HG03460 (cell line): ENCODE results near the gene MAGEA9B.
A peak's percentile ranks its signal among the peaks of the same experiment; 100 is the strongest.
"Not testable (repeated sequence)": the region's sequence is repeated elsewhere in the genome, so short reads cannot be mapped to it uniquely, and the experiment has no call there.

Source experiments
- ATAC-seq: cut with Tn5 transposase; IDR thresholded peaks from one replicate; pipeline ENCODE4 v1.9.1; 2021; ENCODE audit not compliant: unreplicated experiment

Gene MAGEA9B, protein sequence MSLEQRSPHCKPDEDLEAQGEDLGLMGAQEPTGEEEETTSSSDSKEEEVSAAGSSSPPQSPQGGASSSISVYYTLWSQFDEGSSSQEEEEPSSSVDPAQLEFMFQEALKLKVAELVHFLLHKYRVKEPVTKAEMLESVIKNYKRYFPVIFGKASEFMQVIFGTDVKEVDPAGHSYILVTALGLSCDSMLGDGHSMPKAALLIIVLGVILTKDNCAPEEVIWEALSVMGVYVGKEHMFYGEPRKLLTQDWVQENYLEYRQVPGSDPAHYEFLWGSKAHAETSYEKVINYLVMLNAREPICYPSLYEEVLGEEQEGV

DNA sequence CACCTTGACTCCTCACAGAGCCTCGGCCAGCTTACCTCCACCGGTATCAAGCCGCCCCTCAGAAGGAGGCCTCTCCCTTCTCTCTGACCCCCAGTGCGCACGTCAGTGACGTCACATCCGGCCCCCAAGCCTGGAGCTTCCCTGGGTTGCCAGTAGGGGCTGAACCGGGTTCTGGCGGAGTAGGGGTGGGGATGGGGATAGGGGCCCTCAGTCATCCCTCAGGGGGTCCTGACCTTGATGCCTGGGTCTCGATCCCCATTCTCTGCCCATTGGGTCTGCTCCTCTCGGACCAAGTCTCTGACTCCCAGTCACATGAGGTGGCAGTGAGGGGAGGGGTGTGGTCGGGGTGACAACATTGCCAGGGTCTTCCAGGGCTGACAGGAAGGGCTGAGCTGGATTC lies at the start of gene MAGEA9B:
Gene MAGEA9B, minus strand, starts transcription at position 101 of the 400 bp plus-strand sequence. CDS start 4,280 bp downstream, outside the sequence.
- ATAC-seq = not testable (repeated sequence)

DNA sequence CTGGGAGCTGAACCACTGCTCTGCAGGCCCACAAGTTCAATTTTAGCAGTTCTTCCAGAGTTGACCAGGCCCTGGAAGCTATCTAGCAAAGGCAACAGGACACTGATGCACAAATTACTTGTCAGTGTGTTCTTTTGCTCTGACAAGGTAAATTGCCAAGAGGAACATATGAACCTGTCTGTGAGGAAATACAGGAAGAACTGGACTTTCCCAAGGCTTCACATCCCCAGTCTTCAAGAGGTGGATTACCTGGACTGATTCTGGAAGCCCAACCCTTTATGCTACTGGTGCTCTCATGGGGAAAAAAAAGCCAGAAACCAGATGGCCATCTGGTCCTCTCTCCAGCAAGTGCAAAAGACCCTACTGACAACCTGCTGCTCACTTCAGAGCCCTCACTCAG lies 46.3 kb upstream of the MAGEA9B start:
- no peak for ATAC-seq

DNA sequence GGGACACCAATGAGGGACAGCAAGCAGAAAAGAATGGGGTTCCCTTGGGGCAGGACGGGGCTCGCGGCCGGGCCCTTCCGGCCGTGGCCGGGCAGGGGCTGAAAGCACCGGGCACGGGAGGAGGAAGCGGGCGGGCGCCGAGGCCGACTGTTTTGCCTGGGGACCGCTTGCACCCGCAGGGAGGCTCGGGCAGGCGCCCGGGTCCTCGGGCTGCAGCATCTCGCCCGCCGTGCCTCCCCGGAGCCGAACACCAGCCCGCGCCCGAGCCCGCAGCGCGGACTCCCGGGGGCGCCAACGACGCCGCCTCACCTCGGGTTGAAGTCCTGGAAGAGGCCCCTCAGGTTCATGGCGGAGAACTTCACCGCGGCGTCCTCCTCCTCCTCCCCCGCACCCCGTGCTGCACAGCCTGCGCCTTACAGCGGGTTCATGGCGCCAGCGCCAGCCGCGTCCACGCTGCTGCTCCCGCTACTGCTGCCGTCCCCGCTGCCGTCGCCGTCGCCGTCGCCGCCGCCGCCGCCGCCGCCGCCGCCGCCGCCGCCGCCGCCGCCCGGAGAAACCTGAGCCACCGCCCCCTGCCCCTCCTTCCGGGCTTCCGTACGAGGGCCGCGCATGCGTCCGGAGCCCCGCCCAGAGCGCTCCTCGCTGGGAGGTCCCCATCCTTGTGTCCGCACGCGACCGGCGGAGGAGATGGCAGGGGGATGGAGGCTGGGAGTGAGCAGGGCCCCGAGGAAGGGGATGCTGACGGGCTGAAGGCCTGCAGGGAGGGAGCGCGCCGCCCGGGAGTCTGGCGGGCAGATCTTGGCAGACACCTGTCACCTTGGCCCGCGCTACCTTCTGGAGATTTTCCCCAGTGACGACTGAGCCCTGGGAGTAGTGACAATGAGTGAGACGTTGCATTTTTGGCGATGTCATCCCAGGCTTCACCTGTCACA lies 44.2 kb upstream of the MAGEA9B start, which contains the start of gene TMEM185A:
Gene TMEM185A, minus strand, starts transcription at position 559 of the 932 bp plus-strand sequence. Its CDS starts 212 bp downstream, at position 347.
- peak; percentile 88 for ATAC-seq

DNA sequence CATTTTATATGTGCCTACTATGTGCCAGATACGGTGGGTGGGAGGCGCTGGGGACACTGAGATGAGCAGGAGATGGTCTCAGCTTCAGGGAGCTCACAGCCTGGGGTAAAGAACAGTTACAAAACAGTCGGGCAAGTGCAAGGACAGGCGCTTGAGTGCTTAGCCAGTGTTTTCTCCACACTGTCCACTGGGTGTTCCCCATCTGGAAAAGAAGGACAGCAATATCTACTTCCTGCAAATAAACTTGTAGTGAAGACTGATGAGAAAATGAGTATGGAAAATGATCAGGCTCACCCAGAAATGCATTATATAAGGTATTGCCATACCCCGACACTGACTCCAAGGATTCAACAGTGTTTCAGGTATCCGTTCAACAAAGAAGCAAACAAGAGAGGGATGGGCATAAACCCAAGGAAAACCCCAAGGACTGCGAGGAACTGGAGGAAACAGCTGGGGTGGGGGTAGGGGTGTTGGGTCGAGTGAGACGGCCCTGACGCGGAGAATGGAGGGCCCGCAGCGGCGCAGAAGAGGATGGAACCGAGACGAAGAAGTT lies 43.5 kb upstream of the MAGEA9B start:
- no peak for ATAC-seq

DNA sequence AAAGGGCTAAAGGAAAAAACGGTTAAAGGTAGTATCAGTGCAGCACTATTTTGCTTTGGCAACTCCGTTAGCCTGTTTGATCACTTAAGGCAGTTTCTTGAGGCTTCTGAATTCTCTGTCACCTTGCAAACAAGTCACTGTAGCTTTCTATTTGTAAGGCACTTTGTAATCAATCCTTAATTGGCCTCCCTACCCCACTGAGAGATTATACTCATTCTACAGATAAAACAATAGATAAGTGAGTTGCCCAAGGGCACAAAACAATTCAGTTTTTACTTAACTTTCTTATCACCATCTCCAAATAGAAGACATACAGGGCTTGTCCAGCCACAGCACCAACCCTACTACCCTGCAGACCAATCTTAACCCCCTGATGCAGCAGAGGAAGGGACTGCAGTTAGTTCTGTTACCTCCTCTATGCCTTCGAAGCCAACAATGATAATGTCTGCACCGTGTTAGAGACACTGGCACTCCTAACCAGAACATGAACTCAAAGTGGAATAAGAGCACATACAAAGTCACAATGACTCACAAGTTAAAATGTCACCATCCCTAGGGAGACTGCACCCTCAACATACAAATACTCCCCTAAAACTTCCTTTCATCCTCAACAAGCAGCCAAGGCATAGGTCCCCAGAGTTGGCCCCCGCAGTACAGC lies 42.6 kb upstream of the MAGEA9B start:
- ATAC-seq = no peak

DNA sequence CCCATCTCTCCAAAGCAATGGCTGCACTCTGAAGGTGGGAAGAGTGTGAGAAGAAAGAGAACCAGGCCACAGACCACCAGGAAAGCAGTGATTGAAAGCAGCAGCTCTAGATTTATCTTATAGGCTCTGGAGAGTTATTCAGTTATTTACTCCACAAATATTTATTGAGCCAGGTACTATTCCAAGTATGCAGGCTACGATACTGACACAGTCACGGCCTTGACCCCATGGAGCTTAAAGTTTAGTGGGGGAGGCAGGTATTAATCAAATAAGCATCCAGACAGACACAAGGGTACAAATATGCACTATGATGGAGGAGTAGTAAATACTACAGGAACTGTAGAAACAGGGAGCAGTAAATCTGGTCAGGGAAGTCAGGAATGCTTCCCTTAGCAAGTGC lies 41.5 kb upstream of the MAGEA9B start:
- no peak for ATAC-seq

DNA sequence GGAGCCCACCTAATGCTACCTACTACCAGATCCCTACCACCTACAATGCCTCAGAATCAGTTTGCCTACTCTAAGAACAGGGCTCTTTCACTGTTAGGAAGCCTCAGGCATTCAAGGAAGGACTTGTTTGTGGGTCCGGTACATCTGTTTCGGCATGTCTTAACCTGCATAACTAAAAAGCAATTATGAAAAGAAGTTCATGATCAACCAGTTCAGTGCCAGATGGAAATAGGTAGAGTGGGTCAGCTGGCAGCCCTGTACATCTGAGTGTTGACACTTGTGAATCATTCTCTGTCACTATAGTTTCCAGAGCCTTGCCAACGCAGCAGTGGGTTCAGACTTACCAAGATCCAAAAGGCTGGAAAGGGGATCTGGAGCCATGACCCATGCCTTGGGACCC lies 41.0 kb upstream of the MAGEA9B start:
- ATAC-seq = no peak

DNA sequence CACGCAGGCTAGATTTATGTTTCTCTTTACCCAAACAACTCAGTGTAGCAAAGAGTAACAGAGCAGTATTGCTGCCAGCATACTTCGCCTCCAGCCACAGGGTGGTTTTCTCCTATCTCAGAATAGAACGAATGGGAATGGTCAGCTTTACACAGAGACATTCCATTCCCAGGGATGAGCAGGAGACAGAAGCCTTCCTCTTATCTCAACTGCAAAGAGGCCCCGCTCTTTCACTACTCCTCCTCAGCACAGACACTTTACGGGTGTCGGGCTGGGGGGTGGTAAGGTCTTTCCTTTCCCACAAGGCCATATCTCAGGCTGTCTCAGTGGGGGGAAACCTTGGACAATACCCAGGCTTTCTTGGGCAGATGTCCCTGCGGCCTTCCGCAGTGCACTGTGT lies 39.6 kb upstream of the MAGEA9B start:
- not testable (repeated sequence) for ATAC-seq

DNA sequence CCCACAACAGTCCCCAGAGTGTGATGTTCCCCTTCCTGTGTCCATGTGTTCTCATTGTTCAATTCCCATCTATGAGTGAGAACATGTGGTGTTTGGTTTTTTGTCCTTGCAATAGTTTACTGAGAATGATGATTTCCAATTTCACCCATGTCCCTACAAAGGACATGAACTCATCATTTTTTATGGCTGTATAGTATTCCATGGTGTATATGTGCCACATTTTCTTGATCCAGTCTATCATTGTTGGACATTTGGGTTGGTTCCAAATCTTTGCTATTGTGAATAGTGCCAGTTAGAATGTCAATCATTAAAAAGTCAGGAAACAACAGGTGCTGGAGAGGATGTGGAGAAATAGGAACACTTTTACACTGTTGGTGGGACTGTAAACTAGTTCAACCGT lies 32.4 kb upstream of the MAGEA9B start:
- ATAC-seq = not testable (repeated sequence)

DNA sequence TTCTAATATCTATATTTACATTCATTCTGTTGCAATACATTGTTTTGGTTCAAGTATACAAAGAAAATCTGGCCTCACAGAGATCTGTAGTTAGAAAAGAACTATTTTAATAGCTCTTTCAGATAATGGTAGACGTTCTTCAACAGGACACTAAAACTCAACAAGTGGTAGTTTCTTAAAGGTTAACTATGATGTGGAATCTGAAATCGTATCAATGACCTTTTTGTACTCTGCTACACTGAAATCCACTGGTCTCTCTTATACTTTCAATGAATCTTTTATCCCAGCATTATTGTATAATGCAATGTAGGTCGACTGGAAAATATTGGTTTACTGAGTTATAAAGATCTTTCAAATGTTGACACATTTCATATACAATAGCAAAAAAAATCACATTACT lies 31.6 kb upstream of the MAGEA9B start:
- no peak for ATAC-seq

DNA sequence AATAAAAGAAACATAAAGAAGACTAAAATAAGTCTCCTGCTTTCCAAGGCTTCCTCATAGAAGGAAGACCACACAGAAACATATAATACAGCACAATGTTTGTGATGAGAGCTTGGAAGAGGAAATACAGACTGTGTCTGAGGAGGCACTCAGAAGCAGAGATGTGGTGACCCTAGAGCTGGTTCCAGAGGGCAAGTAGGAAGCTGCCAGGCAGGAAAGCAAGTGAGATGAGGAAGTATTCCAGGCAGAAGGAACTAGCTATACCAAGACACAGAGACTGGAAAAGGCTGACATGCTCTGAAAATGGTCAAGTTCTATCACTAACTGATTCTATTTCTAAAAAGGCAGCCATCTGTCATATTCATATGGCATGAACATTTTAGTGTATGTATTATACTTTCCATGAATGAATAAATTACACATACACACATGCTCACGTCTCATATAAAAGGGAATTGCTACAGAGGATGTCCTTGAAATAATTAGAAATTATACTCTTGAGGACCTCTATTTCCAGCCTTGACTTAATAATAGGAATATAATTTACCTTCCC lies 24.4 kb upstream of the MAGEA9B start:
- ATAC-seq = no peak

DNA sequence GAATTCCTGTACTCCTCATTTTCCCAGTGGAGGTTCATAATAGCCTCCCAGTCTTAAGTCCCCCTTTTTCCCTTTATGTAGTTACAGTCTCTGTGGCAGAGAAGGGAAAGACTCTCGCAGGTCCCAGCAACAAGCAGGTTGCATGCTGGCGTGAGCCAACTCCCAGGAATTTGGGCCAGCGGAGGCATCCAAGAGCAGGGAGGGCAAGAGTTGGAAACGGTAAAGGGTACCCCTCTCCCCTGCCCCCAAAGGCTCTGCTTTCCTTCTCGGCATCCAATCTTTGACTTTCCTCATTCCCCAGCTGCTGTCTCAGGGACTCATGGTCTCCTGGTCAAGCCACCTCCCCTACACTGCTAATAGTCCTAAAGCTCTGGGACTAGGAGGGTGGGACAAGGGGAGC lies 23.3 kb upstream of the MAGEA9B start:
- ATAC-seq = no peak

DNA sequence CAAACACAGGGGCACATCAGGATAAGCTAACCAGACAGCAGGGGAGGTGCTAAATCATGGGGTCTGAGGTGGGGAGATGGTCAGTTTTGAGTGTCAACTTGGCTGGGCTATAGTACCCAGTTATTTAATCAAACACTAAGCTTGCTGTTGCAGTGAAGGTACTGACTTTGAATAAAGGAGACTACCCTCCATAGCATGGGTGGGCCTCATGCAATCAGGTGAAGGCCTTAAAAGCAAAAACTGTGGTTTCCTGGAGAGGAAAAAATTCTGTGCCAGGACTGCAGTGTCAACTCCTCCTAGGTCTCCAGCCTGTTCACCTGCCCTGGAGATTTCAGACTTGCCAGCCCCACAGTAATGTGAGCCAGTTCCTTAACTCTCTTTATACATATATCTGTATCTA lies 20.4 kb upstream of the MAGEA9B start:
- ATAC-seq = no peak

DNA sequence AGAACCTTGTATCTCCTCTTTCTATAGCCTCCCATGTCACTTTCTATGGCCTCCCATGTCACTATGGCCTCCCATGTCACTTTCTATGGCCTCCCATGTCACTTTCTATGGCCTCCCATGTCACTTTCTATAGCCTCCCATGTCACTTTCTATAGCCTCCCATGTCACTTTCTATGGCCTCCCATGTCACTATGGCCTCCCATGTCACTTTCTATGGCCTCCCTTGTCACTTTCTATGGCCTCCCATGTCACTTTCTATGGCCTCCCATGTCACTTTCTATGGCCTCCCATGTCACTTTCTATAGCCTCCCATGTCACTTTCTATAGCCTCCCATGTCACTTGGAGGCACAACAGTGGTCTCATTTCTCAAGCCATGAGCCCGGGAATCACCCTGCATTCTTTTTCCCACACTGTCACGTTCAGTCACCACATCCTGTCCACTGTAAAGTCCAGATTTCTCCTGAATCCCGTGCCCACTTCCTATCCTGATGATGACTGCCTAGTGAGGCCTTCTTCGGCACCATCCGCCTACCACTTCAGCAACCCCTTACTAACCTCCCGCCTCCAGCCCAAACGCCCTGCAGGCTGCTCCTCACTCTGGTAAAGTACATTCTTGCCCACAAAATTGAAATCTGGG lies 18.1 kb upstream of the MAGEA9B start:
- not testable (repeated sequence) for ATAC-seq

DNA sequence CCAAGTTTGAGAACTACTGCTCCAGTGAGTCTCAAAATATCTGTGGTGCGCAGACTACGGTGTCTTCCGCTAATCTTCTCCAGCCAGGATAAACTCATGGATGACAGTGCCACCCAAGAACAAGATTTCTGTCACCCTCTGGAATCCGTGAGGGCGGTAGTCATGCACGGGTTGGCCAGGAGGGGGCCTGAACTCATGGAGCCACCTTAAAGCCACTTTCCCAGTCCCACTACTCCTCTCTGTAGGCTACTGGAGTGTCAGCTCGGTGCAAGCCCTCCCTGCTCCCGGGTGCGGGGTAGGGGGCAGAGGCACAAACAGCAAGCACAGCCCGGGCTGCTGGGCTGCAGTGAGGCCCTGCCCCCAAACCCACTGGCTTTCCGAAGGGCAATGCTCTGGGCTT lies 11.3 kb upstream of the MAGEA9B start:
- ATAC-seq = not testable (repeated sequence)

DNA sequence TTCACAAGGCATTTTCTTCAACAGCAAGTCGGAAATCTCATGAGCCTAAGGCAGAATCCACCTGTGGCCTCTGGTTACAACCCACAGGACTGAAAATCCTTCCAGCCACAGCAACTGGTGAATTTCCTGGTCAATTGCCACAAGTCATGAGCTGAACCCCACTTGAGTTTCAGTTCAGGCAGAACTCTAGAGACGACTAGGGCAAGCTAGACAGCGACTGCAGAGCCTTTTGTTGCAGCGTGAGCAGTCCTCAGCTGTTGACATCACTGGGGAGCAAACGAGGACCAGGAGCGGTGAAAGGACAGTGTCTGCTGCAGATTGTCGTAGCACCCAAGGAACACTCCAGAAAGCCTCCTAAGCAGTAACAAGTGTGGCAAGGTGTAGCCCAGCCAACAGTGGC lies 8.7 kb upstream of the MAGEA9B start:
- not testable (repeated sequence) for ATAC-seq

DNA sequence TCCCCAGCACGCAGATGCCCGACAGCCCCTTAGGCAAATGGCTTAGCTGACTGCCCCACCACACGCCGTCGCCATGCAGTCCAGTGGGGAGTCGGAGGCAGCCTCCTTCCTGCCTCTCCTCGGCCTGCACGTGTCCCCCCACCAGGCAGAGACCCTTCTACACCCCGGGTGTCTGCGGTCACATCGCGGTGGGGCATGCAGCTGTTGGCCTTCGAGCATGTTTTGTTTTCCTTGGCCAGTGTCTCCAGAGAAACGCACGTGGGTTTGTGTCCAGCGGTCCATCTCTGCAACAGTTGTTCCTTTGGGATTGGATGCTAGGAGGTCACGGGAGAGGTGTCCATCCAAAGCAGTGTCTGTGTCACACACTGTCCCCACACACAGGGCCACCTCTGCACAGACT lies 8.0 kb upstream of the MAGEA9B start, which contains the start of gene HSFX2:
Gene HSFX2, minus strand, starts transcription at position 101 of the 400 bp plus-strand sequence. CDS start 614 bp downstream, outside the sequence.
- ATAC-seq = not testable (repeated sequence)

DNA sequence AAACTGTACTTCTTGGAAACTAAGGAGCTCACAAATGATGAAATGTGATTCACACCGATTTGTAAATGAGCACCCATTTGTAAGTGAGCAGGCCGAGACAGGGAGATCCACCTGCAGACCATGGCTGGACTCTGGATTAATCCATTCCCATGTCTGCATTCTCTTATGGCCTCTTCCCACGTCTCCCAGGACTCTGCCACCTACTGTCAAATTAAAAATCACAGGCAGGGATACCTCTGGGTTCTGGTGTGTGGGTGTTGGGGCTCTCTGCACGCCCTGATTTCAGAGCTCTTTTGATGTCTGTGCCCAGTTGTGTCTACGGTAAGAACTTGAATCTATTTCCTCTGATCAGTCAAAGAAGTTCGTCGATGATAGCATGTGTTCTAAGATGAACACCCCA lies 3.7 kb upstream of the MAGEA9B start:
- not testable (repeated sequence) for ATAC-seq

DNA sequence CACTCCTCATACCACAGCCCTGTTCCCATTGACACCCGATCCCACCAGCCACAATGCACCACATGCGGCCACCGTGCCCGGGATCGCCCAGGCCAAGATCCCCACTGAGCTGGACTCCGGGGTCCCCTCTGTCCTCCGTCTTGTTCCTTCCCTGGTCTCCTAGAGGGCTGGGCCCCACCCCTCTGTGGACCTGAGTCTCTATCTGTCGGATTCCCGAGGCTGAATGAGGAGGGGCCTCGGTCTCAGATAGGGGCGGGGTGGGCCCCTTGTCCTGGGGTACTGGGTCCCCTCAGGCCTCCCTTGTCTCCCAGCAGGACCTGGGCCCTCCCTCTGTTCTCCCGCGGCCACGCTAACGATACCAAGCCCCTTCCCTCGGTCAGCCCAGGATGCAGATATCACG lies 1.6 kb downstream of the MAGEA9B start:
- not testable (repeated sequence) for ATAC-seq

DNA sequence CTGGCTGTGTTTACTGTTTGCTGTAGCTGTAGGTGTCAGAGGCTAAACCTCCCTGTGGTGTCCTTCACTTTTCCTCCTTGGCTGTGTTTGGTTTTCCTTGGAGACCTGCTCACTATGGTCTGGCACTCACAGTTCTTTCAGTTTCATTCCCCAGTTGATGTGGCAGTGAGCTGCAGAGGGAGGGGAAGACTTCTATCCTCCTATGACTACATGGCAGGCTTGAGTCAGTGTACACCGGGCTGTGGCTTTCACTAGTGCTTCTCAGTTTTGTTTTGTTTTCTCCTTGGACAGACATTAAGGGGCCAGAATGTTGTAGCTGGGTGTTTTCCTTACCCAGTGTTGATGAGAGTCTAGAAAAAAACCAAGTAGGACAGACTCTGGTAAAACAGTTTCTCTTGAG lies 13.8 kb downstream of the MAGEA9B start:
- peak; percentile 100 for ATAC-seq
